Psoas muscle (tissue), 8 donors: ENCODE results near the gene JAKMIP1. TPM values are rescaled to one million over a fixed set of nuclear protein-coding genes. Genes with fewer than 3 reads are reported as not detected.

ENCODE experiments used
- ATAC-seq, 4 donors: fragments of 200-7000 bp; cut with Tn5 transposase; one replicate each; pipeline ENCODE4 v1.9.1; 2020; ENCODE audit warnings: moderate library complexity in 3 of 4, mild to moderate bottlenecking in 2 of 4
- DNase-seq, 2 donors: peaks; one replicate each; pipeline ENCODE4 v3.0.0-alpha.2; 2020
- H3K27ac ChIP-seq: fragments of 200-600 bp; one replicate; pipeline ENCODE4 v1.8.0; 2022
- H3K27me3 ChIP-seq, 3 donors: fragments of 200-600 bp in 1 of 3; one replicate each; pipeline versions ENCODE4 v1.6.1 to v1.8.0; 2013 to 2022; ENCODE audit warnings: low read length in 2 of 3, mild to moderate bottlenecking in 2 of 3, moderate library complexity in 1 of 3; ENCODE audit not compliant: insufficient read depth in 3 of 3
- H3K36me3 ChIP-seq, 2 donors: fragments of 200-600 bp in 1 of 2; one replicate each; pipeline versions ENCODE4 v1.6.1 to v1.8.0; 2013 to 2022; ENCODE audit warnings: low read depth in 1 of 2, mild to moderate bottlenecking in 1 of 2, moderate library complexity in 1 of 2; ENCODE audit not compliant: insufficient read depth in 1 of 2
- H3K4me1 ChIP-seq: fragments of 200-600 bp; one replicate; pipeline ENCODE4 v1.8.0; 2022
- H3K4me3 ChIP-seq: fragments of 200-600 bp; one replicate; pipeline ENCODE4 v1.8.0; 2022; ENCODE audit warnings: mild to moderate bottlenecking
- H3K9me3 ChIP-seq: fragments of 200-600 bp; one replicate; pipeline ENCODE4 v1.8.0; 2022
- CTCF ChIP-seq: fragments of 200-600 bp; IDR thresholded peaks from one replicate; pipeline ENCODE4 v1.8.0; 2022; ENCODE audit warnings: antibody characterized with exemption
- WGBS, 3 donors: extraction: QIAGEN DNeasy Blood & Tissue Kit; methylation state at CpG; one replicate each; pipeline versions ENCODE4 v1.1.6 to v1.1.7; 2013; 5-methylcytosine and 5-hydroxymethylcytosine counted together
- intact Hi-C, 2 donors: fragments of 100-400 bp; cut with DNase I; formaldehyde crosslinking; loops; one replicate each; pipeline versions ENCODE4 v1.11.0 to v1.14.2; 2022
- polyA plus RNA-seq, 3 donors: library from polyadenylated mRNA; stranded (reverse); fragments of 200-250 nt; gene quantifications; one replicate each; pipeline ENCODE4 v1.2.3, GENCODE V29; 2013
- total RNA-seq, 4 donors: library from RNA; stranded (reverse); fragmentation: NEBNext Ultra II Directional in 2 of 4; extraction: Animal tissue kit (Norgen Biotek cat#: 25700) in 2 of 4; gene quantifications; one replicate each; pipeline versions ENCODE4 v1.2.1 to v1.2.4, GENCODE V29; 2021 to 2023
- donor health status: healthy with polysubstance abuse.
- donor health status: DM: no; HTN: no; CAD: no; lungs with moderate emphysema.
- donor health status: Bipolar disorder and iron deficiency.
- donor health status: healthy.
- donor health status: DM: yes; HTN: yes; CAD: no.
- donor health status: DM: no; HTN: no; CAD: no.
- donor health status: DM: no; HTN: no; CAD: no.
- donor health status: DM: yes; HTN: yes; CAD: no.

JAKMIP1 gene
- total and polyA plus RNA-seq, 7 donors = 0.04 TPM; not detected in 6

- TF ChIP-seq CTCF = no peak
- intact Hi-C loops = no loop called here
- 68 to 77% (median 77%) methylated on average over 5 of the region's 5 CpGs for WGBS, 3 donors
- ATAC-seq = no peak
- Histone ChIP-seq H3K27me3 (peaks cover 0 to 3% (median 0%) of the 10 kb centered on the region in 3 donors), H3K4me1 (no peaks in the 10 kb centered on the region), H3K27ac (no peak overlapping the region), H3K9me3 (no peaks in the 10 kb centered on the region), H3K36me3 (no peaks in the 10 kb centered on the region), H3K4me3 (no peak overlapping the region)
- no peak for DNase-seq
These were observed 94.2 kb downstream of the JAKMIP1 start for GRCh38 chr4:6106156-6106555.

GRCh38 chr4:6105311-6105911, 94.9 kb downstream of the JAKMIP1 start:
- H3K36me3 ChIP-seq = no peaks in the 10 kb centered on the region
- H3K4me1 ChIP-seq = no peaks in the 10 kb centered on the region
- TF ChIP-seq CTCF = no peak
- no peaks in the 10 kb centered on the region for H3K9me3 ChIP-seq
- intact Hi-C loops = no loop called here
- H3K27me3 ChIP-seq = peaks cover 0 to 3% (median 0%) of the 10 kb centered on the region in 3 donors
- H3K27ac ChIP-seq = no peak overlapping the region
- no peak overlapping the region for H3K4me3 ChIP-seq
- WGBS, 3 donors = 41 to 55% (median 49%) methylated on average over 41 to 60 of the region's 60 CpGs
- DNase-seq = no peak
- no peak for ATAC-seq

GRCh38 chr4:6104541-6105130, 95.7 kb downstream of the JAKMIP1 start:
- DNase-seq (no peak), ATAC-seq (no peak)
- no peaks in the 10 kb centered on the region for H3K4me1 ChIP-seq
- 47 to 54% (median 48%) methylated on average over 7 of the region's 7 CpGs for WGBS, 3 donors
- TF ChIP-seq CTCF = no peak
- H3K36me3 ChIP-seq = no peaks in the 10 kb centered on the region
- H3K27ac ChIP-seq = no peak overlapping the region
- intact Hi-C loops = no loop called here
- no peak overlapping the region for H3K4me3 ChIP-seq
- H3K27me3 ChIP-seq = peaks cover 0 to 3% (median 0%) of the 10 kb centered on the region in 3 donors
- H3K9me3 ChIP-seq = no peaks in the 10 kb centered on the region

- no peak for DNase-seq
- intact Hi-C loops = no loop called here
- Histone ChIP-seq H3K4me3 (no peak overlapping the region), H3K27me3 (peaks cover 0 to 6% (median 0%) of the 10 kb centered on the region in 3 donors), H3K9me3 (no peaks in the 10 kb centered on the region), H3K4me1 (no peaks in the 10 kb centered on the region), H3K27ac (no peak overlapping the region), H3K36me3 (no peaks in the 10 kb centered on the region)
- no peak for TF ChIP-seq CTCF
- no peak for ATAC-seq
- 82 to 90% (median 86%) methylated on average over 5 of the region's 5 CpGs for WGBS, 3 donors
These were observed 102.8 kb downstream of the JAKMIP1 start for GRCh38 chr4:6097581-6097980.
